ENCODE data around the gene METAP1. TPM values are rescaled to one million over a fixed set of nuclear protein-coding genes. Genes with fewer than 3 reads are reported as not detected.

METAP1 gene
- total RNA-seq, 2 experiments from 2014 or later = 42.6 to 52.8 TPM

DNA sequence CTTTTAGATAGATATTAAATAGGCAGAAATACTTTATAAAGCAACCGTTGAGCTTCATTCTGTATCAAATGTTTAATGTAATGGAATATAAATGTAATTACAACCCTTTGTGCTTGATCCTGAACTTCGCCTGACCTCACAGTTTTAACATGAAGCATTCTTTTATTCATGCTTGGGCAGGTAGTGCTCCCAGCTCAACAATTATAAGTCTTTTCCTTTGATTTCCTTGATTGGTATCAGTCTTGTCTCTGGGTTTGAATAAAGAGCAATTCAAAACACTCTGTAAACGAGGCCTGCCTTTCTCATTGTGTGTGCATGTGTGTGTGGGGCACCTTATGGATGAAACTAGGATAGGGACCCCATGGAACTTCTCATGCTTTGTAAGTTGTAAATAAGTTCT is 6.8 kb downstream of the METAP1 start:
- H4K20me1 ChIP-seq (ENCODE audit: insufficient read depth, low read length) = peaks cover 33% of the 10 kb centered on the region; the same call in 1 of the 2 replicates
- CTCF ChIA-PET (ENCODE audit: unreplicated experiment) = no interaction called here
- H3K4me3 ChIP-seq (ENCODE audit: low read depth, low read length, poor library complexity, severe bottlenecking) = no peak overlapping the region
- BruUV-seq (replicated peaks) = no TSS peak
- TF ChIP-seq EZH2phosphoT487 (IDR thresholded peaks at IDR 0.05; ENCODE audit: borderline replicate concordance, low read depth, low read length) = no peak
- TF ChIP-seq, protein P1, sequence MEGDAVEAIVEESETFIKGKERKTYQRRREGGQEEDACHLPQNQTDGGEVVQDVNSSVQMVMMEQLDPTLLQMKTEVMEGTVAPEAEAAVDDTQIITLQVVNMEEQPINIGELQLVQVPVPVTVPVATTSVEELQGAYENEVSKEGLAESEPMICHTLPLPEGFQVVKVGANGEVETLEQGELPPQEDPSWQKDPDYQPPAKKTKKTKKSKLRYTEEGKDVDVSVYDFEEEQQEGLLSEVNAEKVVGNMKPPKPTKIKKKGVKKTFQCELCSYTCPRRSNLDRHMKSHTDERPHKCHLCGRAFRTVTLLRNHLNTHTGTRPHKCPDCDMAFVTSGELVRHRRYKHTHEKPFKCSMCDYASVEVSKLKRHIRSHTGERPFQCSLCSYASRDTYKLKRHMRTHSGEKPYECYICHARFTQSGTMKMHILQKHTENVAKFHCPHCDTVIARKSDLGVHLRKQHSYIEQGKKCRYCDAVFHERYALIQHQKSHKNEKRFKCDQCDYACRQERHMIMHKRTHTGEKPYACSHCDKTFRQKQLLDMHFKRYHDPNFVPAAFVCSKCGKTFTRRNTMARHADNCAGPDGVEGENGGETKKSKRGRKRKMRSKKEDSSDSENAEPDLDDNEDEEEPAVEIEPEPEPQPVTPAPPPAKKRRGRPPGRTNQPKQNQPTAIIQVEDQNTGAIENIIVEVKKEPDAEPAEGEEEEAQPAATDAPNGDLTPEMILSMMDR (conservative IDR thresholded peaks at IDR 0.05; ENCODE audit: low read length) = no peak
- H2AFZ ChIP-seq (ENCODE audit: low read length) = no peak overlapping the region
- POLR2A ChIA-PET = interaction anchor here (0.7 to 1.4 kb wide), 2 partner anchors 9 to 41 kb away, joined by 3 read pairs; no protein-coding TSS in a partner anchor
- peaks cover 49% of the 10 kb centered on the region for H3K36me3 ChIP-seq (ENCODE audit: insufficient read depth, low read length)
- peaks cover 99% of the 10 kb centered on the region for H3K79me2 ChIP-seq (ENCODE audit: insufficient read depth, low read depth, low read length)
- no peaks in the 10 kb centered on the region; the same call in 1 of the 2 replicates for H3K9me3 ChIP-seq (ENCODE audit: low read length)
- DNase-seq (ENCODE audit: low spot score) = no peak
- H3K4me1 ChIP-seq (ENCODE audit: insufficient read depth, low read length, poor library complexity, severe bottlenecking) = peaks cover under 1% of the 10 kb centered on the region
- no peak overlapping the region for H3K27ac ChIP-seq (ENCODE audit: low read depth, low read length, poor library complexity, severe bottlenecking)
- intact Hi-C loops (cut with micrococcal nuclease; ENCODE audit: unreplicated experiment) = no loop called here
- H3K4me2 ChIP-seq (ENCODE audit: low read length) = no peak overlapping the region
- no peaks in the 10 kb centered on the region for H3K9me2 ChIP-seq (ENCODE audit: insufficient read depth, low read length)

DNA sequence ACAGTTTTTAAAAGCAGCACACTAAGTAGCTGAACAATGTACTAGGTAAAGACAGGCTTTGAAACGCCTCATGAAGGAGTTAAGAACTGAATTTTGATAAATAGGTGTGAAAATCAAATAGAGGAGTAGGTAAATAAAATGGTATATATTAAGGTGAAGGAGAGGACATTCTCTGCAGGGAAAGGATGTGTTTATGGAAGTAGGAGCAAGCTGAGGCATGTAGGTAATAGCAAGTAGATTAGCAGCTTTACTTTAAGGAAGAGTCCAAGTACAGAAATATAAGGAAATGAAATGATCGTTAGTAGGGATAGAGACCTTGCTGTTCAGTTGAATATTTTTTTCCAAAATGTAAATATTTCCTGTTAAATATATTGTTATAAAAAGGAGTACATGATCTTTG is 12.5 kb downstream of the METAP1 start:
- Histone ChIP-seq H3K36me3 (ENCODE audit: insufficient read depth, low read length) (peaks cover 60% of the 10 kb centered on the region), H3K4me2 (ENCODE audit: low read length) (no peak overlapping the region), H2AFZ (ENCODE audit: low read length) (no peak overlapping the region), H3K9me2 (ENCODE audit: insufficient read depth, low read length) (no peaks in the 10 kb centered on the region), H3K9me3 (ENCODE audit: low read length) (peaks cover 25% of the 10 kb centered on the region; the same call in 1 of the 2 replicates), H3K4me3 (ENCODE audit: low read depth, low read length, poor library complexity, severe bottlenecking) (no peak overlapping the region), H3K4me1 (ENCODE audit: insufficient read depth, low read length, poor library complexity, severe bottlenecking) (no peaks in the 10 kb centered on the region), H3K79me2 (ENCODE audit: insufficient read depth, low read depth, low read length) (peaks cover 100% of the 10 kb centered on the region), H3K27ac (ENCODE audit: low read depth, low read length, poor library complexity, severe bottlenecking) (no peak overlapping the region), H4K20me1 (ENCODE audit: insufficient read depth, low read length) (peaks cover 12% of the 10 kb centered on the region)
- POLR2A ChIA-PET = interaction anchor here (0.8 to 1.4 kb wide), 4 partner anchors 9 to 46 kb away, joined by 4 to 8 read pairs (median 5); no protein-coding TSS in a partner anchor
- TF ChIP-seq, protein P1 (conservative IDR thresholded peaks at IDR 0.05; ENCODE audit: low read length) = no peak
- TF ChIP-seq EZH2phosphoT487 (IDR thresholded peaks at IDR 0.05; ENCODE audit: borderline replicate concordance, low read depth, low read length) = no peak
- intact Hi-C loops (cut with micrococcal nuclease; ENCODE audit: unreplicated experiment) = no loop called here
- CTCF ChIA-PET (ENCODE audit: unreplicated experiment) = interaction anchor here (1.1 kb wide), 1 partner anchor 13 kb away, joined by 3 read pairs; the partner anchor contains the start of gene METAP1
- BruUV-seq (replicated peaks) = no TSS peak
- no peak for DNase-seq (ENCODE audit: low spot score)

DNA sequence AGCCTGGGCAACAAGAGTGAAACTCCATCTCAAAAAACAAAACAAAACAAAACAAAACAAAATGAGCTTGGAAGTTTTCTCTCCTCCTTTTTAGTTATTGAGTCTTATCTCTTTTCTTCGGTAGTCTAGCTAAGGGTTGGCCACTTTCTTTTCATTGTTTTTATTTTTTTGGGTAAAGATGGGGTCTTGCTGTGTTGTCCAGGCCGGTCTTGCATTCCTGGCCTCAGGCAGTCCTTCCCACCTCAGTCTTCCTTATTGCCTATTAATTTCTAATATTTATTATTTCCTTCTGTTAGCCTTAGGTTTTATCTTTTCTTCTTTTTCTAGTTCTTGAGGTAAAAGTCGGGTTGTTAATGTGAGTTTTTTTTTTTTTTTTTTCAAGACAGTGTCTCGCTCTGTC is 16.4 kb downstream of the METAP1 start:
- no TSS peak for BruUV-seq (replicated peaks)
- TF ChIP-seq EZH2phosphoT487 (IDR thresholded peaks at IDR 0.05; ENCODE audit: borderline replicate concordance, low read depth, low read length) = no peak
- TF ChIP-seq, protein P1 (conservative IDR thresholded peaks at IDR 0.05; ENCODE audit: low read length) = no peak
- Histone ChIP-seq H3K79me2 (ENCODE audit: insufficient read depth, low read depth, low read length) (peaks cover 100% of the 10 kb centered on the region), H4K20me1 (ENCODE audit: insufficient read depth, low read length) (peaks cover 2% of the 10 kb centered on the region), H3K27ac (ENCODE audit: low read depth, low read length, poor library complexity, severe bottlenecking) (no peak overlapping the region), H3K36me3 (ENCODE audit: insufficient read depth, low read length) (peaks cover 79% of the 10 kb centered on the region), H3K4me3 (ENCODE audit: low read depth, low read length, poor library complexity, severe bottlenecking) (no peak overlapping the region), H3K9me2 (ENCODE audit: insufficient read depth, low read length) (no peaks in the 10 kb centered on the region), H3K4me1 (ENCODE audit: insufficient read depth, low read length, poor library complexity, severe bottlenecking) (no peaks in the 10 kb centered on the region), H2AFZ (ENCODE audit: low read length) (no peak overlapping the region), H3K4me2 (ENCODE audit: low read length) (no peak overlapping the region), H3K9me3 (ENCODE audit: low read length) (peaks cover 25% of the 10 kb centered on the region; the same call in 1 of the 2 replicates)
- intact Hi-C loops (cut with micrococcal nuclease; ENCODE audit: unreplicated experiment) = no loop called here
- no peak for DNase-seq (ENCODE audit: low spot score)
- POLR2A ChIA-PET = interaction anchor here (0.6 to 1.7 kb wide), 3 partner anchors 15 to 1279 kb away, joined by 3 to 7 read pairs (median 5); no protein-coding TSS in a partner anchor
- CTCF ChIA-PET (ENCODE audit: unreplicated experiment) = no interaction called here

All from OCI-LY7 (cell line).